Eye (tissue), 1 donor: ENCODE results near the gene LCMT1.
"Not testable (repeated sequence)": the region's sequence is repeated elsewhere in the genome, so short reads cannot be mapped to it uniquely, and the experiment has no call there.

Experiments used
- DNase-seq: peaks from one replicate; pipeline ENCODE4 v3.0.0-alpha.2; 2015

Gene LCMT1

DNA sequence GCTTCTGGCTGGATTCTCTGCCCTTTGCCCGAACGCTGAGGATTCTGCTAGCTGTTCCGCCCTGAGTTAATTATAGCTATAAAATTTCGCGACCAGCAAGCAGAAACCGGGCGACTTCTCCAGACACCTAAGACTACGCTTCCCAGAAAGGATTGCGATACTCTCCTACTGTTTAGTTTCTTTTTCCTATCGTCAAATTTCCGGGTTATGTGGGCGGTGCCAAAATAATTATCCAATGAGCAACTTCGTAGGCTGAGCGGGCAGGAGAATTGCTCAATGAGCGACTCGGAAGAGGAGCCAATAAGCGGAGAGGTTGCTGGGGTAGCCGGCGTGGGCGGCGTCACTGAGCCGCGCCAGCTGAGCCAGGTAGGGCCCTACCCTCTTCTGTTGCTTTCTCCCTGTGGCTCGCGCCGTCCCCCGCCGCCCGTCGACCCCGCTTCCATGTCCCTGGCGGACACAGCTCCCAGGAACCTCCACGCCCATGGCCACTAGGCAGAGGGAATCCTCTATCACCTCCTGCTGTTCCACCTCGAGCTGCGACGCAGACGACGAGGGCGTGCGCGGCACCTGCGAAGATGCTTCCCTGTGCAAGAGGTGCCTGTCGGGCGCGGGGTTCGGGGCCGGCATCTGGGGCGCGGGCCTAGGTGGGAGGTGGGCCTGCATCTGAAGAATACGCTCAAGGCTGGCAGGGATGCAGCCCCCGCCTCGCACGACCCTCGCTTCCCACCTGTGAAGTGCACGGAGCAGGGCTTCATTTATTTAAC is at the start of gene LCMT1:
Gene LCMT1 (plus strand): TSS at position 340 of the 764 bp plus-strand sequence. CDS start 142 bp downstream, at position 482.
- peak; percentile 99 for DNase-seq

GRCh38 chr16:25063102-25063501 is 48.4 kb upstream of the LCMT1 start:
- DNase-seq: no peak

DNA sequence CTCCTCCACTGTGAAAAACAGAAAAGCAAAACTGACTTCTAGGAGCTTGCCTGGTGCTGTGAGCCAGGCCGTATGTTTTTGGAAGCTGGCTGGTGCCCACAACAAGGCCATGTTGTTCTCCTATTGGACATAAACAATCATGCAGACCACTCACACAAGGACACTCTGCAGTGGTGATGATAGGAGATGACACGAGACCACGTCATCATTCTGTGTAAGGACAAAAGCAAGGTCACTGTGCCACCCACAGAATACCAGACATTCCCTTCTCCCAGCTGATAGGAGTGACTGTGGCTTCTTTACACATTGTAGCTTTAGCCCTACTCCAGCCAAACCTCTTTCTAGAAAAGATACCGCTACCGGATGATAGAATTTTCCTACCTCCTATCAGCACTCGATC is 47.7 kb upstream of the LCMT1 start:
- no peak for DNase-seq

DNA sequence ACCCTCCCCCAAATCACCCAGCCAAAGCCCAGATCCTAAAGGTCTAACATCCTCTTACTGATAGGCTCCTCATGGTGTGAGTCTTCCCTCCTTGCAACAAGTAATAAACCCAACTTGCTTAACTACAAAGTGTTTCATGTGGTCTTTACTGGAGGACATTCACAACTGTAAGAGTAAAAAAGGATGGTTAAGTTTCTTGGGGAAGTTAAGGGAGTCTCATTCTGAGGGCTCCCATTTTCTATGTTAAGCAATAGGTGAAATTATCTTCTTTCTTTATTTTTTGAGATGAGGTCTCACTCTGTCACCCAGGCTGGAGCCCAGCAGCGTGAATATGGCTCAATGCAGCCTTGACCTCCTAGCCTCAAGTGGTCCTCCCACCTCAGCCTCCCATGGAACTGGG is 47.3 kb upstream of the LCMT1 start:
- DNase-seq: not testable (repeated sequence)

- DNase-seq: peak; percentile 49
Observed at GRCh38 chr16:25064937-25065336, 46.6 kb upstream of the LCMT1 start.

GRCh38 chr16:25065899-25066298 is 45.6 kb upstream of the LCMT1 start:
- DNase-seq: no peak

DNA sequence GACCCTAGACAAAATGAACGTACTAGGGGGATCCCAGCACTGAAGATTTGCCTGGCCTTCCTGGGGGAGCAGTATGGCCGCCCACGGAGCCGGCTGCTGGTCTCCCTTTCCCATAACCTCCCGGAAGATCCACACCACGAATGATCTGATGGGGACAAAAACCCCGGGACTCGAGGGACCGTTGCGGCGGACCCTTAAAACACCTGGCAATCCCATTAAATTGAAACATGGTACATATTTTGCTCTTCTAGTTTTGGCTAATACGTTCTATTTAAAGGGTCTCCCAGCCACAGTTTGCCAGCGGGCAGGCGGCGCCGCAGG is 45.2 kb upstream of the LCMT1 start:
- peak; percentile 16 for DNase-seq

DNA sequence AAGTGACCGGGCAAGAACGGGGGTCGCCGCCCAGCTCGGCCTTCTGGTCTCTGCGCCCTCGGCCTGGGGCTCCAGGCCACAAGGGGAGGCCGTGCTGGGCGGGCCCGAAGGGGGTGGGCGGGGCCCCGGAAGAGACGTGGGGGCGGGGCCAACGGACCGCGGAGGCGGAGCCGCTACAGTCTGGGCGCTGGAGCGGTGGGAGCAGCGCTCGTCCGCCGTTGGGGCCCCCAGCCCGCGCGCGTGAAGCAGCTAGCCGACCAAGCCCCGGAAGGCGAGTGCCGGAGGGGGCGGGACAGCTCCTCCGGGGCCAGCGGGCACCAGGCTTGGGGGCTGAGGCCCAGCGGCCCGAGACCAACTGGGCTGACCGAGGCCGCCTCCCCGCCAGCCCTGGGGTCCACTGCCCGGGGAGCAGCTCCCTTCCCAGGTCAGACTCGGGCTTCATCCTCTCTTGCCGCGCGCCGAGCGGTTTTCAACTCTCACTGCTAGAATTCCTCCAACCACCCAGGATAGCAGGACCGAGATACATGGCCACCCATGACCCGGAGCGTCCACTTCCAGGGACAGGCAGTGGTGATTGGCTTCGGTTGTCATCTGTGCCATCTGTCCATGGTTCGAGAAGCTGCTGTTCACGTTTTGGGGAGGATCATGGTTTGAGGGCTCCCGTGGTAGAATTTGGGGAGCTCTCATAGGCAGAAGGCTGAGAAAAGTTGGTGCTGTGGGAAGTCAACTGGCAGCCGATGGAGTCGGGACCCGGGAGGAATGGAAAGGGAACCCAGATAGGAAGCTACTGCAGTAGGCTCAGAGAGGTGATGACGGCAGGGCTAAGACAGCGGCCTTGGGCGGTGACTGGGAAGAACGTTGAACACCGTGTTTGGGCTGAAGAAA is 44.6 kb upstream of the LCMT1 start:
- DNase-seq: peak; percentile 89

DNA sequence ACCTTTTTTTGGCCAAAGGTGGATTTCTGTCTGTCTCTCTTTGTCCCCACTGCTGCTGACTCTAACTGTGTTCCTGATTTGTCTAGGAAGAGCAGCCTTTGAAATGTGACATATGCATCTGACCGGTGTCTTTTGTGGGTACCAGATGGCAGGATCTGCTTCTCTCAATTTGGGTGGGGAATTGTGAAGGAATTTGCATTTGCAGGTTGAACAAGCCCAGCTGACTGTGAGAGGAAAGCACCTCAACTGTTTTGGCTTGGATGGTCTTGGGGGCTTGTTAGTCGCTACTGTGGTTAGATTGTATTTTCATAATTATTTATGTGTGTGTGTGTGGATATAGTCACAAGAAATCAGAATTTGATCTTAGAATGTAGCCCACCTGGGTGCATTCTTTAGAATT is 37.7 kb upstream of the LCMT1 start:
- DNase-seq: no peak

DNA sequence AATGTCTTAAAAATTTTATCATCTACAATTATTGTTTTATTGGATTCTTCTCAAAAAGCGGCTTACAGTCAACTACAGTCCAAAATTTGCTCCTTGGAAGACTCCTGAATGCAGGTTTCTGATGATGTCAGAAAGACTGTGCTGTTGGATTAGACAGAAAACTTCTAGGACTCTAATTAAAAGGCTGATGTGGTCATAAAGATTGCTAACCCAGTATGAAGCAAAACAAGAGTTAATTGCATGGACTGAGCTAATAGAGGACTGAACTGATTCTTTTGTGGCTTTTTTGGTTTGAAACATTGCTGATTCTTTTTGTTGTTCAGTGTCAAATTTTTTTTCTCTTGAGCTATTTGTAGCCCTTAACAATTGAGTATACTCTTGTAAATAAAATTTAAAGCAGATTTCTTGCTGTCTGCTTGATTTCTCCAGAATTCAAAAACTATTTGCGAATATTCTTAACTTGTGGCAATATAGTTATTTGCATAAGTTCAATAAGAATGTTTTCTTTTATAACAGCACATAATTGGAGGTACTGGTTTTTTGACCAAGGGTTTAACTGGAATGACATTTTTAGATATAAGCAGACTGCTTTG is 33.1 kb upstream of the LCMT1 start:
- DNase-seq: no peak

DNA sequence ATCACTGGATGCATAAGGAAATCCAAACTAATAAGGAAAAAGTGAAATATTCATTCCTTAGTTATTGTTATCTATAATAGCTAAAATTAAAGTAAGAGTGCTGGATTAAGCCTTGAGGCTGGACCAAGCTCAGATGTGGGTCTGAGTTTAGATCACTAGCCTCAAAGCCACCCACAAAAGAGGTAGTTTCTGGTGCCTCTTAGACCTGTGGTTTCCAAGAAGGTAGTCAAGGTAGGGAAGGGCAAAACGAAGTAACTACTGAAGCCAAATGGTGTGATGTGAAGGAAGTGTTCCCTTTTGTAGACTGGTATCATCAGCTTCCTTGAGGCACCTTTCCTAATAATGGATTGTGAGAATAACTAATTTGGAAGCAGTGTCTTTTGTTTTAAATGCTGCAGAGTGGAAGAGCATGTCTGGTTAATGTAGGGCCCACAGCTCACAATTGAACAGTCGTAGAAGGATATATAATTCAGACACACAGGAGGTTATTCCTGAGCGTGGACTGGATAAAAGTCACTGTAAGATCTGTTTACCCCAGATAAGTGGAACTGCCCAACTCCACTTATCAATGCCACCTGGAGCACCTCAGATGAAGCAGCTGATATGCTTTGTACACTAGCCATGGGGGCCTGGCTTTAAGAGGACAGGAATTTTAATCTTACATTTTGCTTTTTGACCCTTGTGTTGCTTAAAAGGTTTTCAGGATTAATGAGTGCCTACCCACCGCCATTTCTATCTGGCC is 31.7 kb upstream of the LCMT1 start:
- no peak for DNase-seq

DNA sequence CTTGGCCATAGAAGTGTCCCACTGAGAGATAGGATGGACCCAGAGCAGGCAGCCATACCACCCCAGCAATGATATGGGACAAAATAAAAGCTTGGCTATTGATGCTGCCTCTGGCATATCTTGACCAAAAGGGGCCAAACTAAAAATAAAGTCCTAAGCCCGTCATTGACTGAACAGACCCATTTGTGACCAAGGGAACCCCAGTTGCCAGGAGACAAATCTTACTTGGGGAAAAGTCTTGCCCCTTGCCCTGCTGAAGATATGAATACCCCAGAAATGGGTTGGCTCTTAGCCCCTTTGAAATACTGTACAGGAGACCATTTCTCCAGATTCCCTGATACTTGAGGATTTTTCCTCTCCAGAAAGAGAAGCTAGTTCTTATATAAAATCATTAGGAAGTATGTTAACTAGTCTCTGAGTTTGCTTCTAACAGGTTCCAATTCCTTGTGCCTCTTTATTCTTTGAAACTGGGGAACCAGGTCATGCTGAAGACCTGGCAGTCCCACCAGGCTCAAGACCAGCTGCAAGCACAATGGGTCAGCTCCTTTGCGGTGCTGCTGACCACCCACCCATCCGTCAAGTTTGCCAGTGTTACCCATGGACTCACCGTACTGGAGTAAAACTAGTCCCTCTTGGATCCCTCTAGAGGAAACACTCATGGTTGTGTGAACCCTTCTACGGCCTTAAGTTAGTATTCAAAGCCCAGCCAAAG is 31.0 kb upstream of the LCMT1 start:
- no peak for DNase-seq

- DNase-seq: no peak
Observed at GRCh38 chr16:25081702-25082101, 29.8 kb upstream of the LCMT1 start.

- DNase-seq: no peak
Observed at GRCh38 chr16:25083065-25083464, 28.5 kb upstream of the LCMT1 start.

DNA sequence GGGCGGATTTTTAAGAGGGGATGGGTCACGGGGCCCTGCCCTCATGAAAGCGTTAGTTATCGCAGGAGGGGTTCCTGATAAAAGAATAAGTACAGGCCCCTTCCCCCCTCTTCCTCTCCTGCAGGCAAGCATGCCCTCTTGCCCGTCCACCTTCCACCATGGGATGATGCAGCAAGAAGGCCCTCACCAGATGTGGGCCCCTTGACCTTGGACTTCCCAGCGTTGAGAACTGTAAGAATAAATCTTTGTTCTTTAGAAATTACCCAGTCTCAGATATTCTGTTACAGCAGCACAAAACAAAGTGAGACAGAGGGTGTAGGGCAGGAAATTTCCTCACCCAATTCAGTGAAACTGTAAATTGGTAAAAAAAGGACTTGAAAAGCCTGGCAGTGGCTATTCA is 27.8 kb upstream of the LCMT1 start:
- no peak for DNase-seq

DNA sequence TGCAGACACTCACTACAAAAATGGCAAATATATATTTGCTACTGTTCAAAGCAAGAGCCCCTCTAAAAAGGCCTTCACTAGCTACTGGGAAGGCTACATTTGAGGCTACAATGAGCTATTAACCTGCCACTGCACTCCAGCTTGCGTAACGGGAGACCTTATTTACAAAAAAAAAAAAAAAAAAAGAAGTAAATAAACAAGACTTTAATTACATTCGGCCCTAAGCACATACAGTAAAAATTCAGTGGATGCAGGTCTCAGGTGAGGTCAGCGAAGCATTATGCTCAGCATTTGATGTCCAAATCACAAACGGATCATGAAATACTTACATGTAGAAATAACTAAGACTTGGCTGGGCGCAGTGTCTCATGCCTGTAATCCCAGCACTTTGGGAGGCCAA is 26.7 kb upstream of the LCMT1 start:
- no peak for DNase-seq

DNA sequence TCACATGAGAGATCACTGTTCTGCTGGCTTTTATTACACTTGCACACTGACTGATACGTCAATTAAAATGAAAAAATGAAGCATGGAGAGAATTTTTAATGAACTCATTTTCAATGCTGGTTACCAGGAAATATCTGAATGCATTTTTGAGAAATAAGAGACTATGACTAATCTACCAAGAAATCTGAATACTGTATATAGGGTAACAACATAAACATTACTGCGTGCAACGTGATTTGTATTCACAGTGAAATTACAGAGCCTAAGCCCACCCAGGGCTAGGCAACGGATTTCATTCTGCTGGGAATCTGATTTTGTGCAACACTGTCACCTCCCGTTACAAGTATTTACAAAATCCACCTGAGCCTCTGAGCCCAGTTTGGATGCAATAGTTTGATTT is 23.8 kb upstream of the LCMT1 start:
- no peak for DNase-seq

DNA sequence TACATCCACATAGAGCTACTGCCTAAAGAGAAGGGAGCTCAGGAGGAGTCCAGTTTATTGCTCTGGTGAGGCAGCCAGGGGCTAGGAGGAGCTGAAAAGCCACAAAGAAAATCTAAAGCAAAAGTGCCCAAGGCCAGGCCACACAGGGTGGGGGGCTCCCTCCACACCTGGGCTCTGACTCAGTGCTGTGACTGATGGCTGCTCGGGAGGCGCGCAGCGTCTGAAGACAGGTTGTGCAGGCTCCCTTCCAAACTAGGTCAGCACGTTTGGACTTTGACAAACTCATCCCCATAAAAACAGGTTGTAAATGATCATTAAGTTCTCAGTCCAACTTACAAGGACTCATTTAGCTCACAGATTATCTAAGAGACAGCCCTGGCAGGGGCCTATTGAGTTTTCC is 22.2 kb upstream of the LCMT1 start:
- no peak for DNase-seq

GRCh38 chr16:25092441-25092840 is 19.1 kb upstream of the LCMT1 start:
- DNase-seq: no peak

- DNase-seq: no peak
Observed at GRCh38 chr16:25093208-25094061, 18.1 kb upstream of the LCMT1 start.

GRCh38 chr16:25094596-25094995 is 16.9 kb upstream of the LCMT1 start:
- no peak for DNase-seq

DNA sequence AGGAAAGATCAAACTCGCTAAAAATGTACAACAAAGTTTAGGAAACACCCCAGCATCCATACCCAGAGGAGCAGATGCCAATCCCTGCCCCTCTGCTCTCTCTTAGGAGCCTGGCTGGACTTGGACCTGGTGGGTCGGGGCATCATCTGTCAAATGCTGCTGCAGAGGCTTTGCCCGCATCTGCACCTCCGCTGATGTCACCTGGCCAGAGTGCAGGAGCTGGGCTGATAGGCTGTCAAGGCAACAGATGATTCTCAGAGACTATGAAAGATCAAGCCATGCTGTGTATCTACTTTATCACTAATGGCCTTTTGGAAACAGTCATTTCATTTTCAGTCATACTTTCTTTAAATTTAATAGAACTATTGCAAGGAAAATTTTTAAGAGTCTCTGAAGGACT is 15.9 kb upstream of the LCMT1 start:
- DNase-seq: no peak
